ENCODE results near the gene PLPPR3. TPM values are rescaled to one million over a fixed set of nuclear protein-coding genes. Genes with fewer than 3 reads are reported as not detected.

Gene PLPPR3
- total and polyA plus RNA-seq, 9 of the 15 experiments (the other 6 are each of a cell fraction or from before 2014, with no cell fraction given): 0.01 to 48.2 (median 8.6) TPM

- TF ChIP-seq ZNF561 (CRISPR knock-in tag; conservative IDR thresholded peaks at IDR 0.05) (no peak), SOX6 (IDR thresholded peaks at IDR 0.05) (no peak), PHF21A (IDR thresholded peaks at IDR 0.05; ENCODE audit: borderline replicate concordance, low read depth) (0 out of 2 replicates have a peak, but pooled peaks have one; percentile 5), E2F4 (CRISPR knock-in tag; IDR thresholded peaks at IDR 0.05; ENCODE audit: low read depth) (no peak), MITF (IDR thresholded peaks at IDR 0.05) (no peak), E2F5 (CRISPR knock-in tag; IDR thresholded peaks at IDR 0.05) (0 out of 2 replicates have a peak, but pooled peaks have one; percentile 28), ZBTB49 (CRISPR knock-in tag; IDR thresholded peaks at IDR 0.05; ENCODE audit: borderline replicate concordance) (no peak), SRSF9 (IDR thresholded peaks at IDR 0.05; ENCODE audit: borderline replicate concordance, low read depth, low read length) (no peak), RBBP5 (IDR thresholded peaks at IDR 0.05; ENCODE audit: borderline replicate concordance, insufficient read depth, low read length, poor library complexity, severe bottlenecking) (peak; percentile 21), ETV1 (tag; conservative IDR thresholded peaks at IDR 0.05; ENCODE audit: low read depth) (no peak), GATAD2B (IDR thresholded peaks at IDR 0.05; ENCODE audit: borderline replicate concordance) (no peak), ARNT (IDR thresholded peaks at IDR 0.05) (no peak), RFX5 (IDR thresholded peaks at IDR 0.05; ENCODE audit: low read depth, low read length) (no peak), CCAR2 (IDR thresholded peaks at IDR 0.05; ENCODE audit: low read depth, low read length) (no peak), SIN3B (IDR thresholded peaks at IDR 0.05; ENCODE audit: low read depth) (no peak), NFE2 (IDR thresholded peaks at IDR 0.05; ENCODE audit: low read depth) (no peak), ZKSCAN1 (IDR thresholded peaks at IDR 0.05; ENCODE audit: low read depth, low read length) (no peak), ZBTB9 (CRISPR knock-in tag; IDR thresholded peaks at IDR 0.05) (no peak), PTTG1 (tag; IDR thresholded peaks at IDR 0.05; ENCODE audit: low read depth) (no peak), ZNF444 (CRISPR knock-in tag; IDR thresholded peaks at IDR 0.05) (no peak), CC2D1A (IDR thresholded peaks at IDR 0.05) (no peak), HNRNPUL1 (IDR thresholded peaks at IDR 0.05; ENCODE audit: low read length) (no peak), BHLHE40 (IDR thresholded peaks at IDR 0.05; ENCODE audit: low read length) (0 out of 2 replicates have a peak, but pooled peaks have one; percentile 16)
These were observed 21.6 kb upstream of the PLPPR3 start (continued) for GRCh38 chr19:843180-843835.

Measured in K562 (cell line).